NB4 (cell line): ENCODE data around the gene PHETA1.

ENCODE experiments used
- DNase-seq: peaks from one replicate; pipeline ENCODE4 v3.0.0; 2010; ENCODE audit warnings: low read depth
- H3K4me3 ChIP-seq: one replicate; pipeline ENCODE4 v1.5.1; 2011; ENCODE audit warnings: mild to moderate bottlenecking, low read depth, low read length, moderate library complexity
- MAX ChIP-seq: IDR thresholded peaks from 2 replicates; pipeline ENCODE4 v1.6.1; 2011; ENCODE audit warnings: low read depth, low read length
- MYC ChIP-seq: IDR thresholded peaks from 2 replicates; pipeline ENCODE4 v1.6.1; 2011; ENCODE audit warnings: low read depth, low read length
- POLR2A ChIP-seq: IDR thresholded peaks from 2 replicates; pipeline ENCODE4 v1.6.1; 2011; ENCODE audit warnings: mild to moderate bottlenecking; ENCODE audit not compliant: insufficient read length; ENCODE audit errors: extremely low read depth
- TF ChIP-seq, protein P1 (sequence below): IDR thresholded peaks from one replicate; pipeline ENCODE4 v1.5.1; 2012; ENCODE audit warnings: low read depth, low read length

Gene PHETA1

GRCh38 chr12:111330800-111331752, 37.8 kb downstream of the PHETA1 start:
- H3K4me3 ChIP-seq, result no peak overlapping the region
- peak; percentile 73 for DNase-seq
- TF ChIP-seq MYC, result no peak
- TF ChIP-seq, protein P1, sequence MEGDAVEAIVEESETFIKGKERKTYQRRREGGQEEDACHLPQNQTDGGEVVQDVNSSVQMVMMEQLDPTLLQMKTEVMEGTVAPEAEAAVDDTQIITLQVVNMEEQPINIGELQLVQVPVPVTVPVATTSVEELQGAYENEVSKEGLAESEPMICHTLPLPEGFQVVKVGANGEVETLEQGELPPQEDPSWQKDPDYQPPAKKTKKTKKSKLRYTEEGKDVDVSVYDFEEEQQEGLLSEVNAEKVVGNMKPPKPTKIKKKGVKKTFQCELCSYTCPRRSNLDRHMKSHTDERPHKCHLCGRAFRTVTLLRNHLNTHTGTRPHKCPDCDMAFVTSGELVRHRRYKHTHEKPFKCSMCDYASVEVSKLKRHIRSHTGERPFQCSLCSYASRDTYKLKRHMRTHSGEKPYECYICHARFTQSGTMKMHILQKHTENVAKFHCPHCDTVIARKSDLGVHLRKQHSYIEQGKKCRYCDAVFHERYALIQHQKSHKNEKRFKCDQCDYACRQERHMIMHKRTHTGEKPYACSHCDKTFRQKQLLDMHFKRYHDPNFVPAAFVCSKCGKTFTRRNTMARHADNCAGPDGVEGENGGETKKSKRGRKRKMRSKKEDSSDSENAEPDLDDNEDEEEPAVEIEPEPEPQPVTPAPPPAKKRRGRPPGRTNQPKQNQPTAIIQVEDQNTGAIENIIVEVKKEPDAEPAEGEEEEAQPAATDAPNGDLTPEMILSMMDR, result peak; percentile 53

- DNase-seq, result no peak
- no peak for TF ChIP-seq MAX
- TF ChIP-seq MYC, result no peak
- TF ChIP-seq POLR2A, result no peak
- TF ChIP-seq, protein P1, result no peak
- no peak overlapping the region for H3K4me3 ChIP-seq
Measured at GRCh38 chr12:111328138-111328537, 40.8 kb downstream of the PHETA1 start.

DNA sequence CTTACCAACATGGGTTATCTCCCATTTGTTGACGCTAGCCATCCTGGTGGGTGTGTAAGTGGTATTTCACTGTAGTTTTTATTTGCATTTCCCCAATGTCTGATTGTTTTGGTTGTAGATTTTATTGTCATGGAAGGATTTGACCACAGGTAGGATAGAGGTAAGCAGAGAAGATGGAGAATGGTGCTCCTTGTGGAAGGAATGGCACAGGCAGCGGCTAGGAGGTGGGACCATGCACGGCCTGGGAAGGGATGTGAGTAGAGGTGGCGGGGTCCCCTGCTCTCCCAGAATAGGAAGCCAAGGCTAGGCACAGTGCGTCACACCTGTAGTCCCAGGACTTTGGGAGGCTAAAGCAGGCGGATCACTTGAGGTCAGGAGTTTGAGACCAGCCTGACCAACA, 41.4 kb downstream of the PHETA1 start:
- no peak overlapping the region for H3K4me3 ChIP-seq
- TF ChIP-seq, protein P1, result no peak
- TF ChIP-seq POLR2A, result no peak
- no peak for TF ChIP-seq MAX
- no peak for TF ChIP-seq MYC
- no peak for DNase-seq

DNA sequence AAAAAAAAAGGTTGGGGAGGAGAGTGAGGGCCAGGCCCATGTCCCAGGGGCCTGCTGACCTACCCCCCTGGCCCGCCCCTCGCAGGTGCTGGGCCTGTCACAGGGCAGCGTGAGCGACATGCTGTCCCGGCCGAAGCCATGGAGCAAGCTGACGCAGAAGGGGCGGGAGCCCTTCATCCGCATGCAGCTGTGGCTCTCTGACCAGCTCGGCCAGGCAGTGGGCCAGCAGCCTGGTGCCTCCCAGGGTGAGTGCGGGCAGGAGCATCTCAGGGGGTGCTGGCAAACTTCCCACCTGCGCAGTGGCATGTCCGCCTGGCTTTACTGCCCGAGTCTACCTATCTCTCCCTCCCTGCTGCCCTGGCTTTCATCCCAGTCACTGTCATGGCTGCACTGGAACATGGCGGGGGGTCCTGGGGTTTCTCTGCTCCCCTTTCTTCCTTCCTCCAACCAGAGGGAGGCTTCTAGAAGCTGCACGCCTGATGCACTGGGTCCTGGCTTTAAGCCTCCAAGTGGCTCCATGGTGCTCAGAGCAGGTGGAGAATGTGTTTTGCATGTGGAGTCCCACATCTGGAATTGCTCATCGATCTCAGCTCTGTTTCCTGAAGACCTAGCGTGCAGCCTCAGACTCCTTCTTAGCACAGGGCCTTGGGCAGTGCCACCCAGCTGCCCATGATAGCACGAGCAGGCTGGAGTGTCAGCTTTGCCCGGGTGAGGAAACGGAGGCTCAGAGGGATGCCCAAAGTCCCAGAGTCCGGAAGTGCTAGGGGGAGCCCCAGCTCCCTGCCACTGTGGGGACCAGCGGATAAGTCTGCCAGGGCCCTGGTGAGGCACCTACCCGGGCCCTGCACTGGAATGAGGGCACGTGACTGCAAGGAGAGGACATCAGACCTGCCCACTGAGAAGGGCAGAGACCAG, 46.3 kb downstream of the PHETA1 start:
- no peak for TF ChIP-seq MYC
- TF ChIP-seq POLR2A, result no peak
- TF ChIP-seq MAX, result no peak
- TF ChIP-seq, protein P1, result no peak
- H3K4me3 ChIP-seq, result no peak overlapping the region
- DNase-seq, result no peak

- DNase-seq, result no peak
- H3K4me3 ChIP-seq, result no peak overlapping the region
- no peak for TF ChIP-seq MYC
- no peak for TF ChIP-seq POLR2A
- TF ChIP-seq, protein P1, result no peak
- TF ChIP-seq MAX, result no peak
Measured at GRCh38 chr12:111321317-111321716, 47.6 kb downstream of the PHETA1 start.
